Activated effector memory CD4-positive, alpha-beta T cell treated with anti-CD3 and anti-CD28 coated beads, Interleukin-2, amount 50 U/mL, for 16 hours (primary cell): ENCODE results near the gene IGF2BP3.
A peak's percentile ranks its signal among the peaks of the same experiment; 100 is the strongest.

Experiments used
- DNase-seq: peaks from one replicate; pipeline ENCODE4 v3.0.0-alpha.2; 2020

Gene IGF2BP3

DNA sequence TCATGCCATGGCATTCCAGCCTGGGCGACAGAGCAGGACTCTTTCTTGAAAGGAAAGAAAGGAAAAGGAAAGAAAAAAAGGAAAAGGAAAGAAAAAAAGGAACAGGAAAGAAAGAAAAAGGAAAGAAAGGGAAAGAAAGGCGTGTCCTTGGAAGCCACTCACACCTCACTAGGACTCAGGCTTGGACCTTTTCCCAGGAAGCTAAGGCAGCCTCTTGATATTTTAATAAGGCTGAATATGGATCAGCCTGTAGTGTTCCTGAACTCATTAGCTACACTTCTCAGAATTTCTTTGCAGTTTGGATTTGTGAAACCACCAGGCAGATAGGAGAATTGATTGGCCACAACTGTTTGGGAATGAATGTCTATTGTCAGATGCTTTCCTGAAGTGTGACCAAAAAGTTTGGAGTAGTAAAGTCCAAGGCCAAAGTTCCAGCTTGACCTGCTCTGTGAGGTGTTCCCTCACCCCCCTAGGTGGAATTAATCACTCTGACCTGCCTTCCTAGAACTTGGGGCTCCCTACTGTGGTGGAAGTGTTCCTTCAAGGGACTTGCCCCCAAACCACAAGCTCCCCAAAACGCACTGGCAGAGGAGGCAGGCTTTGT lies 178.2 kb downstream of the IGF2BP3 start:
- DNase-seq = no peak

GRCh38 chr7:23290993-23291392 lies 179.3 kb downstream of the IGF2BP3 start:
- DNase-seq = no peak

DNA sequence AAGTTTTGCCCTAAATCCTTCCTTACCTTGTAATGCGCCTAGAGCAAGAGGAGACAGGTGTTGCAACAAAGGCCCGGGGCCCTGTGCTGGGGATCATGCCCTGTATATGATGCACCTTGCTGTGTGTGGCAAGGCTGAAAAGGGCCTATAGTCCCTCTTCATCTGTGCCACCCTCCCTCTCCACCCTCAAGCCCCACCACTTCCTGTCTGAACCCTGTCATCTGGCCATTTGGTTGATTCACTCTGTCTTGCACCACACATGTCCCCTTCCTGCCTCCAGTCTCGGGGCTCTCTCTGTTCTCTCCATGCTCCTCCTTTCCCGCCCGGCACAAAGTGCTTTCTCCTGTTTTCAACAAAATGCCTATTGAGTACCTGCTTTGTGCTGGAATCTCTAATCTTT lies 182.7 kb downstream of the IGF2BP3 start:
- DNase-seq = no peak

DNA sequence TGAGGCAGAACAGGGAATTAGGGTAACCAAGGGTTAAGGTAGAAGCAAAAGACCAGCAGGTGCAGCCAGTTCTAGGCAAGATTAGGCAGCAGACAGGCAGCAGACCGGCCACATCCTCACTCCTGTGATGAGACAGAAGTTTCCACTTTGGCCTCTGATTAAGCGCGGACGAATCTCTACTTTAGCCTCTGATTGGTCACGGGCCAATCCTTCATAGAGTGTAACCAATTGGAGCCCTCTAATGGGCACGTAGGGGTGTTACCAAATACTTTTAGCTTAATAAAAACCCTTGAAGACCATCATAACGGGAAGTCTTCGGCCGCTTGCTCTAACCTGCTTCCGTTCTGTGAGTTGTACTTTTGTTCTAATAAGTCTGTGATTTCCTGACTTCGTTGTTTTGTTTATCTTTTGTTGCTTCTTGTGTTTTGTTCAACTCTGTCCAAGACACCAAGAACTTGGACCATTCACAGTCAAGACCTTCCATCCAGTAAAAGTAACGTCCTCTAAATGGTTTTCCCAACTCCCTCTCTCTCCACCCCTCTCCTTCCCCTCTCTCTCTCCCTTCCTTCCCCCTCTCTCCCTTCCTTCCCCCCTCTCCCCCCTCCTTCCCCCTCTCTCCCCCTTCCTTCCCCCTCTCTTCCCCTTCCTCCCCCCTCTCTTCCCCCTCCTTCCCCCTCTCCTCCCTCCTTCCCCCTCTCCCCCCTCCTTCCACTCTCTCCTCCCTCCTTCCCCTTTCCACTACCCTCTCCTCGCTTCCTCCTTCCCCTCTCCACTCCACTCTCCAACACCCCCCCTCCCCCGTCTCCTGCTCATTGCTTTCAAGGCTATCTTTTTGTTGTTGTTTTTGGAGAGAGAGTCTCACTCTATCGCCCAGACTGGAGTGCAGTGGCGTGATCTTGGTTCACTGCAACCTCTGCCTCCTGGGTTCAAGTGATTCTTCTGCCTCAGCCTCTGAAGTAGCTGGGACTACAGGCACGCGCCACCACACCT lies 184.3 kb downstream of the IGF2BP3 start:
- DNase-seq = no peak

DNA sequence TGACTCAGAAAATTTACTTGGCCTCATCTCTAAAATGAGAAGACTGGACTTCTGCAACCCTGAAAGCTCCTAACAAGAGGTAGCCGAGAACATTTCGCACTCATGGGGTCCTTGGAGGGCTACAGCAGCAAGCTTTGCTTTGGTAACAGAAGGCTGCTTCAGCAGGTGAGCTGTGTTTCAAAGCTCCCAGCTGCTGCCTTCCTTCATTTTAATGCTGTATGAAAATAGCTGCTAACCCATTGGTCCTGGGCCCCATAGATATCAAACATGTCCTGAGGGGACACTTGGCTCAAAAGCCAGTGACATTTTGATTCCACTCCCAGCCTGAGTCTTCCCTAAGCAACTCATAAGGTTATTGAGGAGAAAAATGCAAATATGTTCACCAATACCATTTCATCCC lies 185.4 kb downstream of the IGF2BP3 start:
- DNase-seq = no peak

DNA sequence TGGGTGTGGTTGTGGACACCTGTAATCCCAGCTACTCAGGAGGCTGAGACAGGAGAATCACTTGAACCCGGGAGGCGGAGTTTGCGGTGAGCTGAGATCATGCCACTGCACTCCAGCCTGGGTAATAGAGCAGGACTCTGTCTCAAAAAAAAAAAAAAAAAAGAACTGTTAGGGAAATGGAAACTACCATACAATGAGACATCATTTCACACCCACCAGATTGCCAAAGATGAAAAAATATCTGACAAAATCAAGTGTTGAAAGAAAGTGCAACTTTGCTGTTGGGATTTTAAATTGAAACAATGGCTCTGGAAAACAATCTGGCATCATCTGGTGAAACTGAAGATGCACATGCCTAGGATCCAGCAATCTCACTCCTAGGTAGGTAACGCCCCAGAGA lies 187.2 kb downstream of the IGF2BP3 start:
- no peak for DNase-seq

- no peak for DNase-seq
Measured at GRCh38 chr7:23279819-23280525, 190.3 kb downstream of the IGF2BP3 start.

GRCh38 chr7:23277359-23277989 lies 192.8 kb downstream of the IGF2BP3 start:
- DNase-seq = no peak

DNA sequence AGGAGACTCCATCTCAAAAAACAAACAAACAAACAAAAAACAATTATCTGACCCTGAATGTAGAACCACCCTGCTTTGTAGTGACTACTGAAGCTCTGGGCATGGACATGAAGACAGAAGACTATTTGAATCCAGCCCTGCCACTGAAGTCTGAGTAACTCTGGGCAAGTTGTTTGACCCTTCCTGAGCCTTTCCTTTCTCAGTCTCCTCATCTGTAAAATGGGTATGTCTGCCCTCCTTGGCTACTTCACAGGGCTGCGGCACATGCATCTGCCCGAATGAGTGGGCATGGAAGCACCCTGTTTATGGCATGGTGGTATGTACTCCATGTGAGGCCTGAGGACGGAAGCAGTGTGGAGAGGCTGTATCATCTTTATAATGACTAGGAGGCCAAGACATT lies 193.3 kb downstream of the IGF2BP3 start:
- no peak for DNase-seq

DNA sequence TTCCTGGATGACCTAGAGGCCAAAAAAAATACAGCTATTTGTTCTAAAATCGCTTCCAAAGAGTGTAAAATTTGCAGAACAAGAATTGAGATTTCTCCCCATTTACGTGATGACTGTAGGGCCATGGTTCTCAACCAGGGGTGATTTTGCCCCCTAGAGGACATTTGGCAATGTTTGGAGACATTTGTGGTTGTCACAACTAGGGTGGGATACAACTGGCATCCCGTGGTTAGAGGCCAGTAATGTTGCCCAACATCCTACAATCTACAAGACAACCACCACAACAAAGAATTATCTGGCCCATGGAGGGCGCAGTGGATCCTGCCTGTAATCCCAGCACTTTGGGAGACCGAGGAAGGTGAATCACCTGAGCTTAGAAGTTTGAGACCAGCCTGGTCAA lies 193.9 kb downstream of the IGF2BP3 start:
- no peak for DNase-seq

DNA sequence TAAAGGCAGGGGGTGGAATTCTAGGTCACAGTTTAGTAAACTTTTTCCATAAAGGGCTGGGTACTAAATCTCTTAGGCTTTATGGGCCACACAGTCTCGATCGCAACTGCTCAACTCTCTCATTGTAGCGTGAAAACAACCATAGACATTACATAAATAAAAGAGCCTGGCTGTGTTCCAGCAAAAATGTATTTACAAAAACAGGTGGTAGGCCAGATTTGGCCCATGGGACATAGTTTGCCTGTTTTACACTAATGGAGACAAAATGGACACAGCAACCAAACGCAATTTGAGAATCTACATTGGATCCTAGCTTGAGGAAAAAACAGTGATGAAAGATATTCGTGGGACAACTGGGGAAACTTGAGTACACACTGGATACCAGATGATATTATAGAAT lies 194.4 kb downstream of the IGF2BP3 start:
- DNase-seq = no peak

DNA sequence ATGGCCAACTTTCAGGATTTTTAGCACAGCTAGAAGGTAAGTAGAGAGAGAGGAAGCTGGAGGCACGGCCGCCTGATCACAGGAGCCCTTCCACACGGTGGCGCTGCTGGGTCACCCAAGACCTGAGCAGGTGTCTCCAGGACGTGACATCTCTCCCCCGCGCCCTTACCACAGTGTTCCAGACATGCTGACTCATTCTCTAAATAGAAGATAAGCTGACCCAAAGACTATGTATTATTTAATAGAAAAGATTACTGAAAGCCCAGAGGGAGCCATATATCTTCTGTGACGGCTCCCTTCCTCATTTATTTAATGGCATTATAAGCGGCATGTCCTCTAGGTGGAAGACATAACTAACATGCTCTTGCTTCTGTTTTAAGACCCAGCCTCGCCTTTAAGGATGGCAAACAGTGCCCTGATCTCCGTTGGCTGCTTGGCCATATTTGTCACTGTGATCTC lies 197.1 kb downstream of the IGF2BP3 start:
- DNase-seq = peak; percentile 95

GRCh38 chr7:23272275-23272674 lies 198.0 kb downstream of the IGF2BP3 start:
- DNase-seq = no peak

GRCh38 chr7:23268746-23269145 lies 201.5 kb downstream of the IGF2BP3 start:
- DNase-seq = no peak

GRCh38 chr7:23268167-23268566 lies 202.1 kb downstream of the IGF2BP3 start:
- no peak for DNase-seq

DNA sequence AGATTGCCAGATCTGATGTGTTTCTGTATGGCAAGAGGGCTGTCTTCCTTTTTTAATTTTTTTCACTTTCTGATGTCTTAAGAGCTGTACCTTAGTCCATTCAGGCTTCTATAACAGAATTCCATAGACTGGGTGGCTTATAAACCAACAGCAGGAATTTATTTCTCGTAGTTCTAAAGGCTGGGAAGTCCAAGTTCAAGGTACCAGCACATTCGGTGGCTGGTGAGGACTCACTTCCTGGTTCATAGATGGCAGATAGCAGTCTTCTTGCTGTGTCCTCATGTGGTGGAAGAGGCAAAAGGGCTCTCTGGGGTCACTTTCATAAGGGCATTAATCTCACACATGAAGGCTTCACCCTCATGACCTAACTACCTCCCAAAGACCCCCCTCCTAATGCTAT lies 202.9 kb downstream of the IGF2BP3 start:
- DNase-seq = no peak

DNA sequence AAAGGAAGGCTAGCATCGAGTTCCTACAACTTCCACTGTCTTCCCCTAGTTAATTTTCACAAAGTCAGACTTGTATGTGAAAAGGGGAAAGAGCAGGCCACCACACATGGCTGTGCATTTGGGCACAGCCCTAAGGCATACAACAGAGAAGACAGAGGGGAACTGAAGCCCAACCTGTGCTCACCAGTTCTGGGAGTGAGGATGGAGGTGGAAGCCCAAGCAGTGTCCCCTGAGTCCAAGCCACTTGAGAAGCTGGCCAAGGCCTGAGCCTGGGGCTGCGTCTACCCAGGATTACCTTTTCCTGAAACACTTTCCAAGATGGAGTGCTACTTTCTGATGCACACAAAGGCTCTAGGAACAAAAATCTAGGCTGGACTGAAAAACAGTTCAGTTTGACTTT lies 203.4 kb downstream of the IGF2BP3 start:
- no peak for DNase-seq

DNA sequence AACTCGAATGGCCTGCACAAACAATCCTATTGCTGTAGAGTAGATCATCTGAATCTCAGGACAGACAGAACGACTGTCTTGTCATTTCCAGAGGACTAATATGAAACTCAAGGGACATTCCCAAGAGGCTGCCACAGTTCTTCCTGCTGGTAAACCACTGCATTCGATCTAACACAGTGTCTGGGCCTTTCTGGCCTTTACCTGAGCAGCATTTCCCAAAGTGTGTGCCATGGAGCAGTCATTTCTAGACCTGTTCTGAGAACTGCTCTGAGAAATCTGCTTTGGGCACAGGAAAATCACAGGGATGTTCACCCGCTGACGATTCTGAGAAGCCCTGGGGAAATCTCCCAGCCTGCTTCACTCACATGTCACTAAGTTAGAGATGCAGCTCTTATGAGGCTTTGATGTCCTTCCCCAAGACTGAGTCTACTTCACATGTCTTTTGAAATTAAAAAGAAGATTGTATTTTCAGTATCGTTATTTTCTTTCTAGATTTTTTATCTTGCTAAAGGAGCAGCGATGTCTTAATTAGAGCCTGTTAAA lies 205.3 kb downstream of the IGF2BP3 start:
- DNase-seq = no peak

GRCh38 chr7:23261843-23262452 lies 208.3 kb downstream of the IGF2BP3 start:
- peak; percentile 82 for DNase-seq

GRCh38 chr7:23260371-23260770 lies 209.9 kb downstream of the IGF2BP3 start:
- DNase-seq = no peak
